WERI-Rb-1 (cell line): ENCODE results near the gene IFI16.

ENCODE experiments used
- DNase-seq: peaks from one replicate; pipeline ENCODE4 v3.0.0-alpha.2; 2020
- H3K27ac ChIP-seq: fragments of 250-450 bp; sonication (Bioruptor Pico); 2 replicates; pipeline ENCODE4 v1.5.1; 2020; ENCODE audit warnings: mild to moderate bottlenecking, moderate library complexity
- H3K27me3 ChIP-seq: fragments of 250-450 bp; sonication (Bioruptor Pico); 2 replicates; pipeline ENCODE4 v1.5.1; 2021; ENCODE audit warnings: mild to moderate bottlenecking, low read depth, moderate library complexity; ENCODE audit not compliant: insufficient read depth, severe bottlenecking
- H3K36me3 ChIP-seq: fragments of 250-450 bp; sonication (Bioruptor Pico); 2 replicates; pipeline ENCODE4 v1.5.1; 2020; ENCODE audit warnings: mild to moderate bottlenecking, moderate library complexity
- H3K4me3 ChIP-seq: 2 replicates; pipeline ENCODE4 v1.5.1; 2011; ENCODE audit warnings: low read depth, mild to moderate bottlenecking, control low read depth, low read length
- H3K9me3 ChIP-seq: fragments of 250-450 bp; sonication (Bioruptor Pico); 2 replicates; pipeline ENCODE4 v1.5.1; 2021; ENCODE audit warnings: mild to moderate bottlenecking, moderate library complexity; ENCODE audit not compliant: severe bottlenecking
- TF ChIP-seq, protein P1 (sequence below): IDR thresholded peaks from 2 replicates; pipeline ENCODE4 v1.5.1; 2011; ENCODE audit warnings: low read depth, mild to moderate bottlenecking, control low read depth, inconsistent platforms, low read length

Gene IFI16

GRCh38 chr1:158992787-158993312 is 16.9 kb upstream of the IFI16 start:
- TF ChIP-seq, protein P1, sequence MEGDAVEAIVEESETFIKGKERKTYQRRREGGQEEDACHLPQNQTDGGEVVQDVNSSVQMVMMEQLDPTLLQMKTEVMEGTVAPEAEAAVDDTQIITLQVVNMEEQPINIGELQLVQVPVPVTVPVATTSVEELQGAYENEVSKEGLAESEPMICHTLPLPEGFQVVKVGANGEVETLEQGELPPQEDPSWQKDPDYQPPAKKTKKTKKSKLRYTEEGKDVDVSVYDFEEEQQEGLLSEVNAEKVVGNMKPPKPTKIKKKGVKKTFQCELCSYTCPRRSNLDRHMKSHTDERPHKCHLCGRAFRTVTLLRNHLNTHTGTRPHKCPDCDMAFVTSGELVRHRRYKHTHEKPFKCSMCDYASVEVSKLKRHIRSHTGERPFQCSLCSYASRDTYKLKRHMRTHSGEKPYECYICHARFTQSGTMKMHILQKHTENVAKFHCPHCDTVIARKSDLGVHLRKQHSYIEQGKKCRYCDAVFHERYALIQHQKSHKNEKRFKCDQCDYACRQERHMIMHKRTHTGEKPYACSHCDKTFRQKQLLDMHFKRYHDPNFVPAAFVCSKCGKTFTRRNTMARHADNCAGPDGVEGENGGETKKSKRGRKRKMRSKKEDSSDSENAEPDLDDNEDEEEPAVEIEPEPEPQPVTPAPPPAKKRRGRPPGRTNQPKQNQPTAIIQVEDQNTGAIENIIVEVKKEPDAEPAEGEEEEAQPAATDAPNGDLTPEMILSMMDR, result no peak
- no peak overlapping the region for H3K4me3 ChIP-seq

DNA sequence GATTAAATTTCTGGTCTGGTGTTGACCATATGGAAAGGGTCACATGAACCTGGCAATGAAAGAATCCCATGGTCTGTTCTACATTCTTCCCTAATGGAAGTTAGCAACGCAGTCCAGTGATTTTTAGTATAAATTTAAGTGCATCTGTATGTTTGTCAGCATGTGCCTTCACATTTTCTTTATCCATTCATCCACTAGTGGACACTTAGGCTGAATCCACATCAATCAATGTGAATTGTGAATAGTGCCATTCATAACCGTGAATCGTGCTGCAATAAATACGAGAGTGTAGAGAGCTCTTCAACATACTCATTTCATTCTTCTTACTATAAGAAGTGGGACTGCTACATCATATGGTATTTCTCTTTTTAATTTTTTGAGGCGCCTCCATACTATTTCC is 12.7 kb upstream of the IFI16 start:
- TF ChIP-seq, protein P1, result no peak
- no peak overlapping the region for H3K4me3 ChIP-seq
- H3K27me3 ChIP-seq, result peaks cover 87% of the 10 kb centered on the region
- no peak overlapping the region for H3K27ac ChIP-seq
- H3K36me3 ChIP-seq, result no peaks in the 10 kb centered on the region
- peaks cover 7% of the 10 kb centered on the region for H3K9me3 ChIP-seq
- DNase-seq, result no peak

More at GRCh38 chr1:158992787-158993312, 16.9 kb upstream of the IFI16 start:
- Histone ChIP-seq H3K36me3 (no peaks in the 10 kb centered on the region), H3K27me3 (peaks cover 65% of the 10 kb centered on the region), H3K27ac (no peak overlapping the region), H3K9me3 (peaks cover 7% of the 10 kb centered on the region)
- DNase-seq, result no peak

DNA sequence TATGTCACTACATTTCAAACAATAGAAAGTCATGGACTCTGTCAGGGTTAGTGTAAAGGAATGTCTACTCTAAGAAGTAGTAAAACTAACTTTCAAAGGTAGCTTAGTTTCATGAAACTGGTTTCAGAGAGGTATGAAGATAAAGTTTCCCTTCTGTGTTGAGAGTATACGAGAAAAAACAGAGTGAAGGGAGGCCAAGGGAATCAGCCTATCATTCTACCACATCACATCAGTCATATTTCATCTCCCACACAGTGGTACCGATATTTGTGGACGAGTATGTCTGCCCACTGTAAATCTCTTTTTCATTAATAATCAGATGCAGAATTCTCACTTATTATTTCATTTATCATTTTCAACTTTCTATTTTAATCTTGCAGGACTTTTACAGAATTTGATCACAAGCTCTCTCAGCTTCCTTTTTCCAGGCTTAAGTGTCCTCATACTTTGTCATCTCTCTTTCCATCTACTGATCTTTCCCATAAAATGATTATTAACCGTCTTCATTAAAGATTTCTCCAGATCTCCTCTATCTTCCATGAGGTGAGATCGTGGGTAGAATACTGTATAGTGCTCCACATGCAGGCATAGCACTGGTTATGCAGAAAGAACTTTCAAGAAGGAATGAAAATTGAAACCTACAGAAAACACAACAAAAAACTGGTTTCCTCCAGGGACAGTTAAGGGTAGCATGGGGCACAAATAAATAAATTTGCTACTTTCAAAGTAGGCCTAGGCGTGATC is 11.5 kb upstream of the IFI16 start:
- Histone ChIP-seq H3K27ac (no peak overlapping the region), H3K4me3 (no peak overlapping the region), H3K36me3 (no peaks in the 10 kb centered on the region), H3K9me3 (peaks cover 7% of the 10 kb centered on the region), H3K27me3 (peaks cover 91% of the 10 kb centered on the region)
- DNase-seq, result no peak
- TF ChIP-seq, protein P1, result no peak

GRCh38 chr1:158998781-158999161 is 10.9 kb upstream of the IFI16 start:
- Histone ChIP-seq H3K9me3 (peaks cover 5% of the 10 kb centered on the region), H3K27ac (no peak overlapping the region), H3K36me3 (no peaks in the 10 kb centered on the region), H3K27me3 (peaks cover 96% of the 10 kb centered on the region), H3K4me3 (no peak overlapping the region)
- TF ChIP-seq, protein P1, result peak; percentile 77
- peak; percentile 31 for DNase-seq

DNA sequence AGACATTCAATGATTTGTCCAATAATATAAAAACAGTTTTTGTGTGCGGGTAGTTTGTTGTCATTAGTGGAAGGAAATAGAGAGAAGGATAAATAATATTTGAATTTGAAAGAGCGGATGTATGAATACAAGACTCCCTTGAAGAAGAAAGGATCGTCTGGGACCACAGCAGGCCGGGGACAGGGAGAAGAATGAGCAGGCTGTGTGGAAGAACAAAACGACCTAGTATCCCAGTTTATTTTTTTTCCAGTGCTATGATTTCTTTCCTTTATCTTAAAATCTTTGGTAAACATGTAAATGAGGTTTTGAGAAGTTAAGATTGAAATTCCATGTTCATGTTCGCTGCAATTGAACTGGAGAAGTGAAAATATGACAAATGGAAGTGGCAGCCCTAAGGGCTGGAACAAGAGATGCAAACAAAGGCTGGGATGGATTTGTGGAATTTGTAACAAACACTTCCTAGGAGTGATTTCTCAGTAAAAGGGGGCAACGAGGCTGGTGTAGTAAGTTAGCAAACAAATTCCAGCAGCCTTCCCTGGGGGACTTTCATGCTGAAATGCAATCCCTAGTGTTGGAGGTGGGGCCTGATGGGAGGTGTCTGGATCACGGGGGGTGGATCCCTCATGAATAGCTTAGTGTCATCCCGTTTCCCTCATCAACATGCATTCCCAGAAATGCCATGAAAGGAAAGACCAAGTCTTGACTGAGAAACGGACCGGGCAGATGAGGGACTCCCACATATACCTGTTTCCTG is 10.2 kb upstream of the IFI16 start:
- Histone ChIP-seq H3K36me3 (no peaks in the 10 kb centered on the region), H3K27me3 (peaks cover 96% of the 10 kb centered on the region), H3K9me3 (peaks cover 5% of the 10 kb centered on the region), H3K27ac (no peak overlapping the region), H3K4me3 (no peak overlapping the region)
- DNase-seq, result no peak
- TF ChIP-seq, protein P1, result no peak
